Measurements from ENCODE around the gene MPIG6B.

DNA sequence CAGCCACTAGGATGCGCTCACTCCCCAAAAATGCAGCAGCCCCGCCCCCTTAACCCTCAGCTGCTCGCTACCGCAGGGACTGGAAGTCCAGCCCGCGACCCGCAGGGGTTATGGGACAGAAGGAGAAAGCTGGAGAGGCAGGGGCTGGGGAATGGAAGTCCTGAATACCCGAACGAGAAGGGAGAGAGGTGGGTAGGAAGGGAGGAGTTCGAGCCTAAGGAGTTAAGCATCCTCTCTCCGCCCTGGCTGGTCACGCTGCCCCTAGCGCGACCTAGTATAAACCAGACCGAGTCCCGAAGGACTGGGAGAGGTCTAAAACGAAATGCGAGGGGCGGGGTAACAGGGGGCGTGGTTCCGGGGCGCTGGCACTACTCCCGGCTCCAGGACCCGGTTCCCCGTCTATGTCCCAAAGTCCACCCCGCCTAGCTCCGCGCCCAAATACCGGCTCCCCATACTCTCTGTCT is 6.4 kb downstream of the MPIG6B start:
- TF ChIP-seq CTCF (IDR thresholded peaks at IDR 0.05; ENCODE audit: low read depth, low read length) (peak; percentile 83), POLR2A (IDR thresholded peaks at IDR 0.05; ENCODE audit: extremely low read depth, insufficient read length) (peak; percentile 6), MYC (IDR thresholded peaks at IDR 0.05; ENCODE audit: low read depth, low read length) (peak; percentile 66)
- TF ChIP-seq, protein P1, sequence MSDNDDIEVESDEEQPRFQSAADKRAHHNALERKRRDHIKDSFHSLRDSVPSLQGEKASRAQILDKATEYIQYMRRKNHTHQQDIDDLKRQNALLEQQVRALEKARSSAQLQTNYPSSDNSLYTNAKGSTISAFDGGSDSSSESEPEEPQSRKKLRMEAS (IDR thresholded peaks at IDR 0.05; ENCODE audit: low read depth, low read length), result peak; percentile 28

Measured in NB4 (cell line).